Neural progenitor cell (in vitro differentiated cells): ENCODE data around the gene DNAJA2. TPM values are rescaled to one million over a fixed set of nuclear protein-coding genes. Genes with fewer than 3 reads are reported as not detected.
A peak's percentile ranks its signal among the peaks of the same experiment; 100 is the strongest.

ENCODE experiments used
- DNase-seq: peaks from one replicate; pipeline ENCODE4 v3.0.0-alpha.2; 2016; ENCODE audit warnings: low spot score
- H2AFZ ChIP-seq: fragments of 200-600 bp; sonication (generic); replicated peaks from 2 replicates; pipeline ENCODE4 v1.6.1; 2016; ENCODE audit warnings: antibody characterized with exemption
- H3F3A ChIP-seq: fragments of 200-600 bp; sonication (generic); 2 replicates; pipeline ENCODE4 v1.6.1; 2016; ENCODE audit warnings: antibody characterized with exemption, low read depth
- H3K27ac ChIP-seq: fragments of 200-600 bp; sonication (generic); 2 replicates; pipeline ENCODE4 v1.5.1; 2016; ENCODE audit warnings: mild to moderate bottlenecking
- H3K27me3 ChIP-seq: fragments of 200-600 bp; sonication (generic); 2 replicates; pipeline ENCODE4 v1.6.1; 2016; ENCODE audit warnings: mild to moderate bottlenecking, moderate library complexity
- H3K36me3 ChIP-seq: fragments of 200-600 bp; sonication (generic); 2 replicates; pipeline ENCODE4 v1.5.1; 2016
- H3K4me1 ChIP-seq: fragments of 200-600 bp; sonication (generic); 2 replicates; pipeline ENCODE4 v1.6.1; 2016; ENCODE audit warnings: mixed run types
- H3K4me2 ChIP-seq: fragments of 200-600 bp; sonication (generic); 2 replicates; pipeline ENCODE4 v1.6.1; 2016
- H3K4me3 ChIP-seq: fragments of 200-600 bp; sonication (generic); 2 replicates; pipeline ENCODE4 v1.5.1; 2016
- H3K79me2 ChIP-seq: fragments of 200-600 bp; sonication (generic); 2 replicates; pipeline ENCODE4 v1.6.1; 2016; ENCODE audit warnings: low read depth
- H3K9ac ChIP-seq: fragments of 200-600 bp; sonication (generic); 2 replicates; pipeline ENCODE4 v1.6.1; 2016
- H3K9me3 ChIP-seq: fragments of 200-600 bp; sonication (generic); 2 replicates; pipeline ENCODE4 v1.5.1; 2016; ENCODE audit warnings: low read depth
- H4K20me1 ChIP-seq: fragments of 200-600 bp; sonication (generic); 2 replicates; pipeline ENCODE4 v1.6.1; 2016; ENCODE audit warnings: low read depth
- H3K27ac Mint-ChIP-seq: 3 replicates; pipeline ENCODE4 v1.8.0; 2021; ENCODE audit warnings: mixed read lengths
- H3K27me3 Mint-ChIP-seq: 2 replicates; pipeline ENCODE4 v1.8.0; 2022; ENCODE audit warnings: low read depth, mild to moderate bottlenecking, inconsistent platforms, moderate library complexity, mixed read lengths; ENCODE audit not compliant: insufficient read depth
- H3K36me3 Mint-ChIP-seq: 3 replicates; pipeline ENCODE4 v1.8.0; 2021; ENCODE audit warnings: mixed read lengths
- H3K4me1 Mint-ChIP-seq: 3 replicates; pipeline ENCODE4 v1.8.0; 2021; ENCODE audit warnings: mixed read lengths
- H3K4me3 Mint-ChIP-seq: 3 replicates; pipeline ENCODE4 v1.8.0; 2021; ENCODE audit warnings: mild to moderate bottlenecking, moderate library complexity, mixed read lengths
- H3K9me3 Mint-ChIP-seq: 3 replicates; pipeline ENCODE4 v1.8.0; 2020; ENCODE audit warnings: mixed read lengths
- CTCF ChIP-seq: fragments of 200-600 bp; sonication (generic); IDR thresholded peaks from 2 replicates; pipeline ENCODE4 v1.5.1; 2017; ENCODE audit warnings: antibody characterized with exemption, mild to moderate bottlenecking
- EZH2 ChIP-seq: fragments of 200-600 bp; sonication (generic); IDR thresholded peaks from 2 replicates; pipeline ENCODE4 v1.6.1; 2017; ENCODE audit warnings: antibody characterized with exemption, mild to moderate bottlenecking, moderate library complexity
- EZH2phosphoT487 ChIP-seq: fragments of 200-600 bp; sonication (generic); IDR thresholded peaks from 2 replicates; pipeline ENCODE4 v1.6.1; 2017; ENCODE audit warnings: antibody characterized with exemption
- total RNA-seq: library from RNA; depleted of rRNA; stranded (reverse); fragments of >200 nt; gene quantifications from 2 replicates; pipeline ENCODE4 v1.2.3, GENCODE V29; 2015; ENCODE audit warnings: low replicate concordance

The DNAJA2 gene
- total RNA-seq, 1 donor from 2014 or later = 113 TPM

DNA sequence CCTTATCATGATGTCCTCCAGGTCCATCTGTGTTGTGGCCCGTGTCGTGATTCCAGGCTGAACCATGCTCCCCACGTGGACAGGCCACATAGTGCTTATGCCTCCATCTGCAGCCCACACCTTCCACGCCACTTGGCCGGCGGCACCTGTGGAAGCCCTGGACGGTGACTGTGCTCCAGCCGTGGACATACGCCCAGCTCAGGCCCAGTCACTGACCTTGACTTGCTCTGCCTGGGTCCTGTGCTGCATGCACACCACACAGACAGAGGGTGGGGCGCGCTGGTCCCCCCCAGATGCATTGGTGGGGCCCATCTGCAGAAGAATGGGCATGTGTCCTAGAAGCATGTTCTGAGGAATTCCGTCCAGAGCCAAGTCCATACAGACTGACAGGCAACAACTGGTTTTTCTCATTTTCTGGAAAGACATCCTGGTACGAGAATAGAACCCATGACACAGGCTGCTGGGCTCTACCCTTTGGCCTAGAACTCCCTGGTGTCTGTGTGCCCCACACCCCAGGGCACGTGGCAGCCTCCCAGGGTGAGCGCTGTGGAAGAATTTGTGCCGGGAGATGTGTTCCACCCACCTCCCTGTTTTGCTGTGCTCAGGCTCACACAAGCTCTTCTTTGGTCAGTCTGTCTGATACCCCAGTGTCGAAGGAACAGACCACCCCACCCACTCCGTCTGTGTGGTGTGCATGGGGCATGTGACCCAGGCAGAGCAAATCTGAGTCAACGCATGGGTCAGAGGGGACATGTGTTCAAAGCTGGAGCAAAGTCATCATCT lies 49.8 kb downstream of the DNAJA2 start:
- H3K27ac ChIP-seq = no peak overlapping the region
- H4K20me1 ChIP-seq = peaks cover 11% of the 10 kb centered on the region
- Mint-ChIP-seq H3K36me3 (peaks cover 43% of the 10 kb centered on the region), H3K4me3 (no peak overlapping the region), H3K4me1 (peaks cover 6% of the 10 kb centered on the region), H3K27me3 (peaks cover 5% of the 10 kb centered on the region), H3K27ac (no peak overlapping the region), H3K9me3 (no peaks in the 10 kb centered on the region)
- peaks cover 10% of the 10 kb centered on the region for H3F3A ChIP-seq
- no peak overlapping the region for H3K9ac ChIP-seq
- no peaks in the 10 kb centered on the region for H3K79me2 ChIP-seq
- peaks cover 6% of the 10 kb centered on the region for H3K4me1 ChIP-seq
- no peaks in the 10 kb centered on the region for H3K36me3 ChIP-seq
- H3K9me3 ChIP-seq = no peaks in the 10 kb centered on the region
- no peaks in the 10 kb centered on the region for H3K27me3 ChIP-seq
- TF ChIP-seq CTCF = no peak
- no peak for TF ChIP-seq EZH2
- no peak for TF ChIP-seq EZH2phosphoT487
- H3K4me3 ChIP-seq = no peak overlapping the region
- no peak overlapping the region for H2AFZ ChIP-seq
- no peak for DNase-seq
- H3K4me2 ChIP-seq = no peak overlapping the region

DNA sequence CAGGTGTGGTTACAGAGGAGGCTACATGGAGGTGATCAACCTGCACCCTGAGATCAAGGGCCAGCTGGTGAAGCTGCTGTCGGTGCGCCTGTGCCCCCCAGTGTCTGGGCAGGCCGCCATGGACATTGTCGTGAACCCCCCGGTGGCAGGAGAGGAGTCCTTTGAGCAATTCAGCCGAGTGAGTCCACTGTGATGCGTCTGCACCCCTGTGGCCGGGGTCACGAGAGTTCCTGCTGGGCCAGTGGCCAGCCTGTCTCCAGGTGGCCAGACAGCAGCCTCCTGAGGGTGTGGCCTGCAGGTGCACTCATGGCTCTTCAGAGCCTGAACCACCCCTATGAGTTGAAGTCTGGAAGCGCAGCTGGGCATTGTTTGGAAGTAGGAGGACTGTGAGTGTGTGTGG lies 51.2 kb downstream of the DNAJA2 start:
- DNase-seq = no peak
- Mint-ChIP-seq H3K9me3 (no peaks in the 10 kb centered on the region), H3K4me3 (no peak overlapping the region), H3K36me3 (peaks cover 43% of the 10 kb centered on the region), H3K27me3 (peaks cover 7% of the 10 kb centered on the region), H3K4me1 (peaks cover 8% of the 10 kb centered on the region), H3K27ac (no peak overlapping the region)
- Histone ChIP-seq H3K9me3 (no peaks in the 10 kb centered on the region), H3F3A (peaks cover 17% of the 10 kb centered on the region), H3K4me2 (no peak overlapping the region), H3K4me1 (peaks cover 10% of the 10 kb centered on the region), H2AFZ (no peak overlapping the region), H3K9ac (no peak overlapping the region), H3K4me3 (no peak overlapping the region), H4K20me1 (peaks cover 11% of the 10 kb centered on the region), H3K79me2 (no peaks in the 10 kb centered on the region), H3K27me3 (no peaks in the 10 kb centered on the region), H3K27ac (no peak overlapping the region), H3K36me3 (no peaks in the 10 kb centered on the region)
- TF ChIP-seq CTCF = no peak

DNA sequence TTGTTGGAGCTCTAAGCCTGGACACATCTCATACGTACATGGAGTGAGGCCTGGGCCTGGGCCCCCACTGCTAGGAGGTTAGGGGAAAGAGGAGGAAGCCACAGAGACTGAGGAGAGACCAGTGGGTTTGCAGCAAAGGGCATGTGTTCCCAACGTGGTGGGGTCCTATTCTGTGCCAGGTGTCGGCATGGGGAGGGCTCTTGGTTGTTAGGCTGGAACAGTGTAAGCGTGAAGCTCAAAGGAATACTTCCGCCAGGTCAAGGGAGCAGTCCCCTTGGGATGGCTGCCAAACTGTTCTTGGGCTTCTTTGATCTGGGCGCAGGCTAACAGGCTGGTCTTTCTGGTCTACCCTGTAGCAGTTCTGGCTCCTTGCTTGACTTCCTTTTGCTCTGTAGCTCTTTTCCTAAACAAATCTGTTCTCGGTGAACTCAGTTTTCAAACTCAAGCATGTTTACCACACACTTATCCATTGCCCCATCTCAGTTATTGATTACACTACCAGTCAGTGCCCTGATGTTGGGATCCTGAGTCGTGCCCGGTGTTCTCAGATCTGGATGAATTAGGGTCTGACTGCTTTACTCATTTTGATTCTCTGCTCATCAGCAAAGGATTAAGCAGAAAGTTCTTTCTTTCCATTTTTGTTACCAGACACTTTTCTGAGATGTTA lies 52.9 kb downstream of the DNAJA2 start:
- peak overlapping the region; percentile 6 for H3K27ac Mint-ChIP-seq
- peaks cover 11% of the 10 kb centered on the region for H3K4me1 Mint-ChIP-seq
- Histone ChIP-seq H3K27ac (no peak overlapping the region), H3K36me3 (no peaks in the 10 kb centered on the region), H3K4me2 (no peak overlapping the region), H3K9me3 (no peaks in the 10 kb centered on the region), H3K27me3 (no peaks in the 10 kb centered on the region), H2AFZ (no peak overlapping the region), H4K20me1 (peaks cover 11% of the 10 kb centered on the region), H3K4me3 (no peak overlapping the region), H3K4me1 (peaks cover 10% of the 10 kb centered on the region), H3F3A (peaks cover 17% of the 10 kb centered on the region), H3K79me2 (no peaks in the 10 kb centered on the region), H3K9ac (no peak overlapping the region)
- peaks cover 44% of the 10 kb centered on the region for H3K36me3 Mint-ChIP-seq
- no peak for DNase-seq
- H3K4me3 Mint-ChIP-seq = no peak overlapping the region
- no peaks in the 10 kb centered on the region for H3K9me3 Mint-ChIP-seq
- TF ChIP-seq EZH2 (no peak), CTCF (no peak), EZH2phosphoT487 (no peak)
- peaks cover 7% of the 10 kb centered on the region for H3K27me3 Mint-ChIP-seq
